Osteocyte (in vitro differentiated cells): ENCODE data around the gene CBLIF. TPM values are rescaled to one million over a fixed set of nuclear protein-coding genes. Genes with fewer than 3 reads are reported as not detected.
"Not testable (repeated sequence)": the region's sequence is repeated elsewhere in the genome, so short reads cannot be mapped to it uniquely, and the experiment has no call there.

ENCODE experiments used
- DNase-seq: peaks from one replicate; pipeline ENCODE4 v3.0.0; 2021; ENCODE audit warnings: mixed read lengths; ENCODE audit not compliant: unreplicated experiment; ENCODE audit errors: extremely low spot score
- H3K27ac Mint-ChIP-seq: one replicate; pipeline ENCODE4 v1.8.0; 2021; ENCODE audit warnings: mild to moderate bottlenecking, mixed read lengths; ENCODE audit not compliant: unreplicated experiment
- H3K27me3 Mint-ChIP-seq: one replicate; pipeline ENCODE4 v1.8.0; 2021; ENCODE audit warnings: mixed read lengths; ENCODE audit not compliant: unreplicated experiment
- H3K36me3 Mint-ChIP-seq: one replicate; pipeline ENCODE4 v1.8.0; 2021; ENCODE audit warnings: mixed read lengths; ENCODE audit not compliant: unreplicated experiment
- H3K4me1 Mint-ChIP-seq: one replicate; pipeline ENCODE4 v1.8.0; 2021; ENCODE audit warnings: mixed read lengths; ENCODE audit not compliant: unreplicated experiment
- H3K4me3 Mint-ChIP-seq: one replicate; pipeline ENCODE4 v1.8.0; 2021; ENCODE audit warnings: mild to moderate bottlenecking, moderate library complexity, mixed read lengths; ENCODE audit not compliant: unreplicated experiment
- H3K9me3 Mint-ChIP-seq: one replicate; pipeline ENCODE4 v1.8.0; 2021; ENCODE audit warnings: mixed read lengths; ENCODE audit not compliant: unreplicated experiment
- CTCF ChIP-seq: fragments of 200-600 bp; sonication (generic); IDR thresholded peaks from 2 replicates; pipeline ENCODE4 v1.5.0; 2021; ENCODE audit warnings: antibody characterized with exemption, mild to moderate bottlenecking, moderate library complexity
- total RNA-seq: library from RNA; stranded (reverse); gene quantifications from 2 replicates; pipeline ENCODE4 v1.2.1, GENCODE V29; 2021

The CBLIF gene
- total RNA-seq, 1 donor from 2014 or later, result not detected

GRCh38 chr11:59859673-59860072, 14.4 kb upstream of the CBLIF start:
- DNase-seq, result no peak
- Mint-ChIP-seq H3K9me3 (no peaks in the 10 kb centered on the region), H3K4me3 (no peak overlapping the region), H3K36me3 (no peaks in the 10 kb centered on the region), H3K4me1 (no peaks in the 10 kb centered on the region), H3K27ac (no peak overlapping the region), H3K27me3 (peaks cover 2% of the 10 kb centered on the region)
- TF ChIP-seq CTCF, result no peak

GRCh38 chr11:59857439-59858434, 12.4 kb upstream of the CBLIF start:
- Mint-ChIP-seq H3K4me3 (no peak overlapping the region), H3K27me3 (peaks cover 2% of the 10 kb centered on the region), H3K36me3 (no peaks in the 10 kb centered on the region), H3K9me3 (no peaks in the 10 kb centered on the region), H3K27ac (no peak overlapping the region), H3K4me1 (no peaks in the 10 kb centered on the region)
- no peak for TF ChIP-seq CTCF
- DNase-seq, result no peak

GRCh38 chr11:59854871-59855270, 9.6 kb upstream of the CBLIF start:
- H3K9me3 Mint-ChIP-seq, result no peaks in the 10 kb centered on the region

GRCh38 chr11:59851416-59851815, 6.1 kb upstream of the CBLIF start:
- H3K4me3 Mint-ChIP-seq, H3K4me1 Mint-ChIP-seq, DNase-seq, H3K27me3 Mint-ChIP-seq, H3K36me3 Mint-ChIP-seq, H3K9me3 Mint-ChIP-seq, H3K27ac Mint-ChIP-seq: not testable (repeated sequence)

More at GRCh38 chr11:59854871-59855270, 9.6 kb upstream of the CBLIF start:
- Mint-ChIP-seq H3K4me1 (no peaks in the 10 kb centered on the region), H3K4me3 (no peak overlapping the region), H3K27me3 (peaks cover 2% of the 10 kb centered on the region), H3K27ac (no peak overlapping the region), H3K36me3 (no peaks in the 10 kb centered on the region)
- no peak for DNase-seq
- TF ChIP-seq CTCF, result no peak

- not testable (repeated sequence) for DNase-seq, H3K4me1 Mint-ChIP-seq, H3K9me3 Mint-ChIP-seq, H3K27ac Mint-ChIP-seq, H3K4me3 Mint-ChIP-seq, H3K36me3 Mint-ChIP-seq, H3K27me3 Mint-ChIP-seq
Measured at GRCh38 chr11:59849551-59849950, 4.3 kb upstream of the CBLIF start.

GRCh38 chr11:59849129-59849528, 3.8 kb upstream of the CBLIF start:
- Mint-ChIP-seq H3K27ac (no peak overlapping the region), H3K4me1 (no peaks in the 10 kb centered on the region), H3K4me3 (no peak overlapping the region), H3K27me3 (peaks cover 2% of the 10 kb centered on the region), H3K36me3 (no peaks in the 10 kb centered on the region), H3K9me3 (no peaks in the 10 kb centered on the region)
- TF ChIP-seq CTCF, result no peak
- DNase-seq, result no peak

GRCh38 chr11:59848439-59848838, 3.1 kb upstream of the CBLIF start:
- H3K27me3 Mint-ChIP-seq, H3K4me3 Mint-ChIP-seq: not testable (repeated sequence)

More at GRCh38 chr11:59848439-59848838, 3.1 kb upstream of the CBLIF start:
- H3K27ac Mint-ChIP-seq, H3K9me3 Mint-ChIP-seq, DNase-seq, H3K4me1 Mint-ChIP-seq, H3K36me3 Mint-ChIP-seq: not testable (repeated sequence)
